ENCODE data around the gene ADARB1. TPM values are rescaled to one million over a fixed set of nuclear protein-coding genes. Genes with fewer than 3 reads are reported as not detected.
A peak's percentile ranks its signal among the peaks of the same experiment; 100 is the strongest.

The ADARB1 gene
- total RNA-seq, 1 experiment from 2014 or later = 15.8 TPM

DNA sequence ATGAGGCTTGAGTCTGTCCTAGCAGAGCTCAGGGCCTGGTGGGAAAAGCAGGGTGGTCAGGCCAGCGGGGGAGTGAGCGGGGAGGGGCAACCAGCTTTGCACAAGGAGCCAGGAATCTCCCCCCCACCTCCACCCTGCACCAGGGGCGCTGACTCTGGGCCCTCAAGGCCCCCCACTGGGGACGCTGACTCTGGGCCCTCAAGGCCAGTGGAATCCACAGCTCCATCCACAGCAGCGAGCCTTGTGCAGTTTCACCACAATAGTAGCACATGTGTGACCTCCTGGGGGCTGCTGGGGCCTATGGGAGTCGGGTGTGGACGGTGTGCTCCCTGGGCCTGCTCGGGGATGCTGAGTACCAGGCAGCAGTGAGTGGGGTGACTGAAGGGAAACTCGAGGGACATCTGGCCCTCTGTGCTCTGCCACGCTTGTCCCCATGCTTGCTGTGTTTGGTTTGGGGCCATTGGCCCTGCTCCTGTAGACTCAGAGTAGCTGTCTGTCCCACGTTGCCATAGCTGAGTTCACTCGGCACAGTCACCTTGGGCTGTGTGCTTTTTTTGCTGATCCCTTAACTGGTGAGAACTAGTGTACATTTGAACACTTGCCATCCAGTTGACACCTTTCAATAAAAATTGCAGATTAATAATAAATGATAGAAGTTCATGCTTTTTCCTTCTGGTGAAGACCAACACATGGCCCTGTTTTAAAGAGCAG is 89.2 kb downstream of the ADARB1 start:
- Histone ChIP-seq H2BK15ac (ENCODE audit: low read depth, low read length) (no peak overlapping the region), H3K56ac (ENCODE audit: insufficient read length, low read depth, low read length) (no peak overlapping the region), H3K27ac (ENCODE audit: insufficient read length, low read depth, low read length) (no peak overlapping the region), H4K91ac (ENCODE audit: insufficient read length, low read depth, low read length) (no peak overlapping the region), H2AFZ (ENCODE audit: low read length) (no peak overlapping the region), H3K9ac (ENCODE audit: extremely low read depth, insufficient read length, low read length) (no peak overlapping the region), H4K8ac (replicated peaks; ENCODE audit: insufficient read length, low read depth, low read length) (no peak overlapping the region), H3K23ac (ENCODE audit: insufficient read length, low read depth, low read length) (no peak overlapping the region), H4K5ac (ENCODE audit: insufficient read length, low read depth, low read length) (no peak overlapping the region), H3K18ac (ENCODE audit: insufficient read length, low read depth, low read length) (no peak overlapping the region), H2AK5ac (ENCODE audit: insufficient read length, low read length) (no peak overlapping the region), H3K4me2 (ENCODE audit: insufficient read depth, insufficient read length, low read length) (no peak overlapping the region), H3K23me2 (ENCODE audit: insufficient read length, low read depth, low read length, poor library complexity, severe bottlenecking) (no peaks in the 10 kb centered on the region), H3K27me3 (ENCODE audit: insufficient read depth, low read length) (no peaks in the 10 kb centered on the region), H2BK12ac (ENCODE audit: insufficient read length, low read depth, low read length) (no peak overlapping the region), H3K9me3 (ENCODE audit: control insufficient read depth, low read depth, low read length) (no peaks in the 10 kb centered on the region), H3K4ac (ENCODE audit: low read depth, low read length) (no peak overlapping the region), H3K4me1 (ENCODE audit: insufficient read depth, low read length) (no peaks in the 10 kb centered on the region), H3K14ac (ENCODE audit: insufficient read depth, low read length) (no peak overlapping the region), H3K79me2 (ENCODE audit: insufficient read depth, low read length) (no peaks in the 10 kb centered on the region), H2BK20ac (ENCODE audit: low read depth, low read length, poor library complexity, severe bottlenecking) (no peak overlapping the region), H3K79me1 (ENCODE audit: insufficient read depth, low read depth, low read length, poor library complexity, severe bottlenecking) (no peaks in the 10 kb centered on the region), H2BK5ac (ENCODE audit: insufficient read length, low read length) (no peak overlapping the region), H3T11ph (ENCODE audit: low read length) (no peak overlapping the region), H2BK120ac (ENCODE audit: low read depth, low read length, poor library complexity, severe bottlenecking) (no peak overlapping the region), H4K20me1 (ENCODE audit: control insufficient read depth, insufficient read depth, insufficient read length) (peaks cover 3% of the 10 kb centered on the region)
- Mint-ChIP-seq H3K27me3 (ENCODE audit: low read depth) (no peaks in the 10 kb centered on the region), H3K27ac (peak overlapping the region in 1 of 3 experiments; percentile 81; a peak in 2 of 7 replicates), H3K9me3 (no peaks in the 10 kb centered on the region), H3K4me3 (no peak overlapping the region), H3K36me3 (ENCODE audit: insufficient read depth in 1 of 3, low read depth in 3 of 3) (no peaks in the 10 kb centered on the region), H3K4me1 (peaks cover 22 to 27% of the 10 kb centered on the region in 2 experiments)
- TF ChIP-seq, protein P1, sequence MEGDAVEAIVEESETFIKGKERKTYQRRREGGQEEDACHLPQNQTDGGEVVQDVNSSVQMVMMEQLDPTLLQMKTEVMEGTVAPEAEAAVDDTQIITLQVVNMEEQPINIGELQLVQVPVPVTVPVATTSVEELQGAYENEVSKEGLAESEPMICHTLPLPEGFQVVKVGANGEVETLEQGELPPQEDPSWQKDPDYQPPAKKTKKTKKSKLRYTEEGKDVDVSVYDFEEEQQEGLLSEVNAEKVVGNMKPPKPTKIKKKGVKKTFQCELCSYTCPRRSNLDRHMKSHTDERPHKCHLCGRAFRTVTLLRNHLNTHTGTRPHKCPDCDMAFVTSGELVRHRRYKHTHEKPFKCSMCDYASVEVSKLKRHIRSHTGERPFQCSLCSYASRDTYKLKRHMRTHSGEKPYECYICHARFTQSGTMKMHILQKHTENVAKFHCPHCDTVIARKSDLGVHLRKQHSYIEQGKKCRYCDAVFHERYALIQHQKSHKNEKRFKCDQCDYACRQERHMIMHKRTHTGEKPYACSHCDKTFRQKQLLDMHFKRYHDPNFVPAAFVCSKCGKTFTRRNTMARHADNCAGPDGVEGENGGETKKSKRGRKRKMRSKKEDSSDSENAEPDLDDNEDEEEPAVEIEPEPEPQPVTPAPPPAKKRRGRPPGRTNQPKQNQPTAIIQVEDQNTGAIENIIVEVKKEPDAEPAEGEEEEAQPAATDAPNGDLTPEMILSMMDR (conservative IDR thresholded peaks at IDR 0.05) = no peak
- WGBS (ENCODE audit: extremely low coverage, insufficient read length, low lambda C conversion rate) = no CpG with 5 or more reads among the region's 12 CpGs
- peak; percentile 19 for DNase-seq
